IPS DF 19.7 (cell line): Measurements from ENCODE around the gene C1RL.

Experiments
- DNase-seq: peaks from one replicate; pipeline ENCODE4 v3.0.0-alpha.2; 2013; ENCODE audit warnings: low read depth, low spot score

The C1RL gene

GRCh38 chr12:7108796-7109571, at the start of gene C1RL:
Gene C1RL, minus strand, starts transcription at chr12:7109214. Its CDS starts 34 bp downstream, at chr12:7109180.
- no peak for DNase-seq

- DNase-seq: no peak
These were observed 48.4 kb upstream of the C1RL start for GRCh38 chr12:7157391-7157790.

GRCh38 chr12:7156259-7157197, 47.5 kb upstream of the C1RL start:
- DNase-seq: no peak

- no peak for DNase-seq
These were observed 46.5 kb upstream of the C1RL start for GRCh38 chr12:7155471-7156034.

- no peak for DNase-seq
These were observed 46.0 kb upstream of the C1RL start for GRCh38 chr12:7154901-7155470.

- no peak for DNase-seq
These were observed 45.0 kb upstream of the C1RL start for GRCh38 chr12:7154042-7154441.

GRCh38 chr12:7152818-7153217, 43.8 kb upstream of the C1RL start:
- no peak for DNase-seq

GRCh38 chr12:7151532-7151931, 42.5 kb upstream of the C1RL start:
- DNase-seq: no peak

- DNase-seq: no peak
These were observed 41.8 kb upstream of the C1RL start for GRCh38 chr12:7150841-7151240.

- DNase-seq: no peak
These were observed 41.3 kb upstream of the C1RL start for GRCh38 chr12:7150356-7150755.

- no peak for DNase-seq
These were observed 37.9 kb upstream of the C1RL start for GRCh38 chr12:7146906-7147305.

GRCh38 chr12:7146228-7146627, 37.2 kb upstream of the C1RL start:
- no peak for DNase-seq

- DNase-seq: no peak
These were observed 36.7 kb upstream of the C1RL start for GRCh38 chr12:7145671-7146070.

- DNase-seq: no peak
These were observed 35.6 kb upstream of the C1RL start for GRCh38 chr12:7144414-7145120.

GRCh38 chr12:7143564-7143963, 34.5 kb upstream of the C1RL start:
- no peak for DNase-seq

GRCh38 chr12:7142809-7143465, 33.9 kb upstream of the C1RL start:
- no peak for DNase-seq

GRCh38 chr12:7142056-7142644, 33.1 kb upstream of the C1RL start:
- DNase-seq: no peak

GRCh38 chr12:7141351-7142005, 32.5 kb upstream of the C1RL start:
- DNase-seq: no peak

- no peak for DNase-seq
These were observed 30.2 kb upstream of the C1RL start for GRCh38 chr12:7139200-7139599.

GRCh38 chr12:7137908-7138307, 28.9 kb upstream of the C1RL start:
- no peak for DNase-seq
